Prostate gland (tissue), 2 donors: ENCODE data around the gene MT1A. TPM values are rescaled to one million over a fixed set of nuclear protein-coding genes. Genes with fewer than 3 reads are reported as not detected.

ENCODE experiments used
- DNase-seq: peaks from one replicate; pipeline ENCODE4 v3.0.0-alpha.2; 2019; ENCODE audit warnings: low spot score
- H3K27ac ChIP-seq, 2 donors: fragments of 200-600 bp; sonication (generic); 2 replicates each; pipeline ENCODE4 v1.5.1; 2017 to 2019
- H3K27me3 ChIP-seq: fragments of 200-600 bp; sonication (generic); replicated peaks from 2 replicates; pipeline ENCODE4 v1.5.1; 2019; ENCODE audit not compliant: insufficient read depth
- H3K36me3 ChIP-seq, 2 donors: fragments of 200-600 bp; sonication (generic); 1 replicate in 1 of 2; 2 replicates in 1 of 2; pipeline versions ENCODE4 v1.5.1 to v1.8.1; 2017 to 2019
- H3K4me1 ChIP-seq: fragments of 200-600 bp; sonication (generic); replicated peaks from 2 replicates; pipeline ENCODE4 v1.5.1; 2019
- H3K4me3 ChIP-seq, 2 donors: fragments of 200-600 bp; sonication (generic); 2 replicates each; pipeline ENCODE4 v1.5.1; 2017 to 2019
- H3K9me3 ChIP-seq: fragments of 200-600 bp; sonication (generic); 2 replicates; pipeline ENCODE4 v1.5.1; 2017
- CTCF ChIP-seq, 4 experiments: fragments of 200-600 bp in 2 of 4; fragments of 450-650 bp in 2 of 4; sonication (generic) in 2 of 4; IDR thresholded peaks; 1 replicate in 3 of 4; 2 replicates in 1 of 4; pipeline ENCODE4 v1.5.1; 2016 to 2019; ENCODE audit warnings: antibody characterized with exemption in 4 of 4, mild to moderate bottlenecking in 2 of 4, moderate library complexity in 2 of 4
- POLR2A ChIP-seq: fragments of 450-650 bp; IDR thresholded peaks from one replicate; pipeline ENCODE4 v1.6.1; 2016; ENCODE audit warnings: antibody characterized with exemption, mild to moderate bottlenecking
- POLR2AphosphoS5 ChIP-seq: sonication (generic); formaldehyde crosslinking; IDR thresholded peaks from one replicate; pipeline ENCODE4 v1.6.1; 2017; ENCODE audit warnings: antibody characterized with exemption
- WGBS: methylation state at CpG from one replicate; pipeline ENCODE4 v1.1.5; 2018; 5-methylcytosine and 5-hydroxymethylcytosine counted together
- intact Hi-C: fragments of 100-400 bp; cut with DNase I; formaldehyde crosslinking; loops from one replicate; pipeline ENCODE4 v1.14.2; 2022
- total RNA-seq, 2 donors: library from RNA; depleted of rRNA; stranded (reverse); fragments of >200 nt; gene quantifications; one replicate each; pipeline ENCODE4 v1.1.0, GENCODE V29; 2016

The MT1A gene
- total RNA-seq, 2 donors from 2014 or later = 6.9 TPM; not detected in 1

GRCh38 chr16:56631832-56632155 lies 6.7 kb upstream of the MT1A start:
- Histone ChIP-seq H3K9me3 (no peaks in the 10 kb centered on the region), H3K4me1 (no peaks in the 10 kb centered on the region), H3K27ac (peak overlapping the region; percentile 61 to 67), H3K36me3 (no peaks in the 10 kb centered on the region), H3K4me3 (peak overlapping the region; percentile 43 to 48), H3K27me3 (peaks cover 4% of the 10 kb centered on the region)
- intact Hi-C loops = no loop called here
- no peak for DNase-seq
- WGBS = 38% methylated on average over 14 of the region's 14 CpGs
- no peak for TF ChIP-seq CTCF (IDR thresholded peaks at IDR 0.05)
- no peak for TF ChIP-seq POLR2AphosphoS5
- TF ChIP-seq POLR2A = no peak

- Histone ChIP-seq H3K27ac (peak within 1 kb of the TSS; percentile 61 to 67), H3K36me3 (no peaks in the 10 kb centered on the region), H3K9me3 (no peaks in the 10 kb centered on the region), H3K4me1 (no peaks in the 10 kb centered on the region), H3K4me3 (peak within 1 kb of the TSS; percentile 43 to 48), H3K27me3 (peaks cover 4% of the 10 kb centered on the region)
- DNase-seq = peak; percentile 39
- TF ChIP-seq POLR2A = peak; percentile 15
- TF ChIP-seq POLR2AphosphoS5 = no peak
- no peak for TF ChIP-seq CTCF (IDR thresholded peaks at IDR 0.05)
- intact Hi-C loops = no loop called here
- 2% methylated on average over 61 of the region's 61 CpGs for WGBS
Observed at GRCh38 chr16:56632156-56632847, 6.2 kb upstream of the MT1A start, which contains the start of gene MT1M. Gene MT1M, plus strand, starts transcription at chr16:56632659. Its CDS starts 73 bp downstream, at chr16:56632732.

- Histone ChIP-seq H3K27ac (peak overlapping the region; percentile 61 to 67), H3K9me3 (no peaks in the 10 kb centered on the region), H3K36me3 (no peaks in the 10 kb centered on the region), H3K27me3 (peaks cover 4% of the 10 kb centered on the region), H3K4me3 (peak overlapping the region; percentile 43 to 48), H3K4me1 (no peaks in the 10 kb centered on the region)
- 67% methylated on average over 6 of the region's 6 CpGs for WGBS
- no peak for TF ChIP-seq POLR2A
- no peak for TF ChIP-seq POLR2AphosphoS5
- TF ChIP-seq CTCF (IDR thresholded peaks at IDR 0.05) = no peak
- intact Hi-C loops = no loop called here
- DNase-seq = no peak
Observed at GRCh38 chr16:56632848-56633365, 5.6 kb upstream of the MT1A start.

- Histone ChIP-seq H3K27ac (no peak overlapping the region), H3K4me3 (no peak overlapping the region), H3K4me1 (no peaks in the 10 kb centered on the region), H3K36me3 (no peaks in the 10 kb centered on the region), H3K27me3 (peaks cover 4% of the 10 kb centered on the region), H3K9me3 (no peaks in the 10 kb centered on the region)
- DNase-seq = no peak
- no peak for TF ChIP-seq POLR2A
- intact Hi-C loops = no loop called here
- 67% methylated on average over 7 of the region's 7 CpGs for WGBS
Observed at GRCh38 chr16:56633535-56633934, 4.9 kb upstream of the MT1A start.

- no peak for TF ChIP-seq POLR2A
- TF ChIP-seq POLR2AphosphoS5 = no peak
- TF ChIP-seq CTCF (IDR thresholded peaks at IDR 0.05) = no peak
- intact Hi-C loops = no loop called here
- DNase-seq = no peak
- Histone ChIP-seq H3K4me3 (peak overlapping the region in 1 of 2 donors; percentile 4), H3K9me3 (no peaks in the 10 kb centered on the region), H3K27me3 (peaks cover 4% of the 10 kb centered on the region), H3K36me3 (no peaks in the 10 kb centered on the region), H3K4me1 (no peaks in the 10 kb centered on the region), H3K27ac (no peak overlapping the region)
- 39% methylated on average over 47 of the region's 47 CpGs for WGBS
Observed at GRCh38 chr16:56634715-56635440, 3.6 kb upstream of the MT1A start.
